GM21447 (cell line): ENCODE results near the gene BCAT1.
"Not testable (repeated sequence)": the region's sequence is repeated elsewhere in the genome, so short reads cannot be mapped to it uniquely, and the experiment has no call there.

Experiments used
- ATAC-seq: cut with Tn5 transposase; IDR thresholded peaks from one replicate; pipeline ENCODE4 v1.9.1; 2021; ENCODE audit not compliant: unreplicated experiment

The BCAT1 gene

GRCh38 chr12:24928533-24929306 is 20.2 kb downstream of the BCAT1 start:
- ATAC-seq, result not testable (repeated sequence)

- ATAC-seq, result no peak
Measured at GRCh38 chr12:24928131-24928530, 20.8 kb downstream of the BCAT1 start.

- not testable (repeated sequence) for ATAC-seq
Measured at GRCh38 chr12:24926080-24926479, 22.8 kb downstream of the BCAT1 start.

GRCh38 chr12:24922090-24922489 is 26.8 kb downstream of the BCAT1 start:
- no peak for ATAC-seq

GRCh38 chr12:24921251-24922038 is 27.5 kb downstream of the BCAT1 start:
- no peak for ATAC-seq

GRCh38 chr12:24920141-24920540 is 28.8 kb downstream of the BCAT1 start:
- no peak for ATAC-seq

GRCh38 chr12:24919346-24920001 is 29.4 kb downstream of the BCAT1 start:
- ATAC-seq, result no peak

GRCh38 chr12:24918596-24918995 is 30.3 kb downstream of the BCAT1 start:
- ATAC-seq, result no peak

GRCh38 chr12:24915501-24915900 is 33.4 kb downstream of the BCAT1 start:
- ATAC-seq, result no peak

- no peak for ATAC-seq
Measured at GRCh38 chr12:24913953-24914352, 34.9 kb downstream of the BCAT1 start.

- ATAC-seq, result no peak
Measured at GRCh38 chr12:24913130-24913529, 35.8 kb downstream of the BCAT1 start.

GRCh38 chr12:24911271-24911791 is 37.6 kb downstream of the BCAT1 start:
- no peak for ATAC-seq

GRCh38 chr12:24910192-24910591 is 38.7 kb downstream of the BCAT1 start:
- not testable (repeated sequence) for ATAC-seq

GRCh38 chr12:24909667-24910066 is 39.2 kb downstream of the BCAT1 start:
- no peak for ATAC-seq

GRCh38 chr12:24907464-24907863 is 41.4 kb downstream of the BCAT1 start:
- ATAC-seq, result no peak

GRCh38 chr12:24906141-24906540 is 42.8 kb downstream of the BCAT1 start:
- ATAC-seq, result no peak

- ATAC-seq, result no peak
Measured at GRCh38 chr12:24905431-24905830, 43.5 kb downstream of the BCAT1 start.

GRCh38 chr12:24904871-24905270 is 44.0 kb downstream of the BCAT1 start:
- no peak for ATAC-seq

GRCh38 chr12:24903329-24904088 is 45.4 kb downstream of the BCAT1 start:
- ATAC-seq, result no peak

- peak; percentile 43 for ATAC-seq
Measured at GRCh38 chr12:24902511-24903328, 46.2 kb downstream of the BCAT1 start.
